Measurements from ENCODE around the gene OR10X1.

OR10X1 gene

DNA sequence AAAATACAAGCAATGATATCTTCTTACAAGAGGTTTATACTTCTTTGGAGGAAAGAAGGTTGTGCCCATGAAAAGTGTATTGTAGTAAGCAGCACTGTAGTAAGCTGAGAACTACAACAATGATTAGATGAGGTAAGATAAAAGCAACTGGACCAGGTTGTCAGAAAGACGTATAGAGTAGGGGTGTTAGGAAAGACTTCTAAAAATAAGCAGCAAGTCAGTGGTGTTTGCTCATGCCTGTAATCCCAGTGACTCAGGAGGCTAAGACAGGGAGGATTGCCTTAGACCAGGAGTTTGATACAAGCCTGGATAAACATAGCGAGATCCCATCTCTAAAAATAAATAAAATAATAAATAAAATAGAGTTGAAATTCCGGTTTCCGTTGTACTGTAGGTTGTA, 4.3 kb upstream of the OR10X1 start:
- DNase-seq (ENCODE audit: low read depth): no peak
- TF ChIP-seq CTCF (conservative IDR thresholded peaks at IDR 0.05; ENCODE audit: control insufficient read depth, insufficient read depth, low read depth, low read length): no peak
- H3K4me3 ChIP-seq (ENCODE audit: control insufficient read depth, low read depth, low read length): no peak overlapping the region

DNA sequence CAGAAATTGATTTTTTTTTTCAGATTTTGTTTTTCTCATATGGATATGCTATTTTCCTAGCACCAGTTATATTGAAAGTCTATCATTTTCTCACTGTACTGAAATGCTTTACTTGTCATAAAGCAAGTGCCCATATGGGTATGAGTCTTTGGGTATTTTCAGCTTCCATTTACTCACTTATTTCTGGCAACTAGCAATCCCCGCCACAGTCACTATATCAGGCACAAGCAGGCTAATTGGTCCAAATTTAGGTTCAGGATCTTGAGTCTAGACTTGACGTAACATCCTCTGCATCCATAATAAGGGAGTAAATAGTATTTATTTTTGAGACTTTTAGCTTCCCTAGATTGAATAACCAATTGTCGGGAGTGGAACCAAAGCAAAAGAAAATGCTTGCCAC, 2.1 kb downstream of the OR10X1 start:
- no peak overlapping the region for H3K4me3 ChIP-seq (ENCODE audit: control insufficient read depth, low read depth, low read length)
- no peak for DNase-seq (ENCODE audit: low read depth)
- no peak for TF ChIP-seq CTCF (conservative IDR thresholded peaks at IDR 0.05; ENCODE audit: control insufficient read depth, insufficient read depth, low read depth, low read length)

DNA sequence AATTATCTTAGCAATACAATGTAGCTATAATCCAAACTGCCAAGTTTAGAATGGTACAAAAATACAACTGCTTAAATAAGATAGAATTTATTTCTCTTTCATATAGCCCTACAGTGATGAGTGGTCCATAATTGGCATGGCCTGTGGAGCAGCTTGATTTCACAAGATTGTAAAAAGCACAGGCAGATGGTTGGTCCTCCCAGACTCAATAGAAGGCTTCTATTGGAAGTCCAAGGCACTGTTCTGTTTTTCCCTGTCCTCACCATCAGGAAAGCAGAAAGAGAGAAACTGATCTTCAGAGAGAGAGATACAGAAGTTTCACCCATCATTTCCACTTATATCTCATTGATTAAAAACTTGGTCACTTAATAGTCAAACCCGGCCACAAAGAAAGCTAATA, 7.5 kb downstream of the OR10X1 start:
- no peak for TF ChIP-seq CTCF (conservative IDR thresholded peaks at IDR 0.05; ENCODE audit: control insufficient read depth, insufficient read depth, low read depth, low read length)
- DNase-seq (ENCODE audit: low read depth): no peak
- H3K4me3 ChIP-seq (ENCODE audit: control insufficient read depth, low read depth, low read length): no peak overlapping the region

DNA sequence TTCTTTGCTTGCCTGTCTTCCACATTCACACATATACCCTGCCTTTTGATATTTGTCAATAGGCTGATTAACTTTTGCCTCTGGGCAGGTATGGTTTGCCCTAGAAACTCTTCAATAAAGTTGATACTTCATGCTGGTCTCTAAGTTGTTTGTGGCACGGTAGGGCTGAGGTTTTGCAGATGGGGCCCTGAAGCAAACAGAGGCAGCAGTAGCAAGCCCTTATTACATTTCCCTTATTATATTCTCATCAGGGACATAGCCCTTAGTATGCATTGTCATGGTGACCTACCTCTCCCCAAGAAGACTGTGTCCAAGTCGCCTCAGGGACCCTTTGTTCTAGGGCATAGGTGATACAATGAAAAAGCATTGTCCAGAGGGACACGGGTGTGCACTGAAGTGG, 9.2 kb downstream of the OR10X1 start, which contains the start of gene OR6P1:
TSS of gene OR6P1 (minus strand) at position 101 of the 400 bp plus-strand sequence. CDS start 6,976 bp downstream, outside the sequence.
- no peak for TF ChIP-seq CTCF (conservative IDR thresholded peaks at IDR 0.05; ENCODE audit: control insufficient read depth, insufficient read depth, low read depth, low read length)
- H3K4me3 ChIP-seq (ENCODE audit: control insufficient read depth, low read depth, low read length): no peak within 1 kb of the TSS
- DNase-seq (ENCODE audit: low read depth): no peak

GRCh38 chr1:158564608-158565007, 15.1 kb downstream of the OR10X1 start:
- TF ChIP-seq CTCF (conservative IDR thresholded peaks at IDR 0.05; ENCODE audit: control insufficient read depth, insufficient read depth, low read depth, low read length): no peak
- no peak for DNase-seq (ENCODE audit: low read depth)
- H3K4me3 ChIP-seq (ENCODE audit: control insufficient read depth, low read depth, low read length): no peak overlapping the region

DNA sequence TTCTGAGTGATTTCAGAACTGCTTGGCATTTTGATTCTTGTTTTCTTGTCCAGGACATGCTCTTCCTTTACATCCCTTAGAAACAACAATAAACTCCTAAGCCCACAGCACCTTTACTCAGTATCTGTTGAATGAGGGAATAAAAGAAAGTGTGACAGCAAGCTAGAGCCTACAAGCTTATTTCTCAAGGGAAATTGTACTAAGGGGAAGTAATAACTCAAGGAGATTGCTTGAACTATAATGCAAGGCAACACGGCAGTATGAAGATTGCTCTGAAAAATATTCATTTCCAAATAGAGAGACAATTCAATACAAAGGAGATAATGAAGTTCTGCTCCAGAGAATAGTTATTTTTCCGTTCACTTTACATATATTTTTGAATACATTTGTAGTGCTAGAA, 15.8 kb downstream of the OR10X1 start:
- no peak overlapping the region for H3K4me3 ChIP-seq (ENCODE audit: control insufficient read depth, low read depth, low read length)
- no peak for TF ChIP-seq CTCF (conservative IDR thresholded peaks at IDR 0.05; ENCODE audit: control insufficient read depth, insufficient read depth, low read depth, low read length)
- no peak for DNase-seq (ENCODE audit: low read depth)

DNA sequence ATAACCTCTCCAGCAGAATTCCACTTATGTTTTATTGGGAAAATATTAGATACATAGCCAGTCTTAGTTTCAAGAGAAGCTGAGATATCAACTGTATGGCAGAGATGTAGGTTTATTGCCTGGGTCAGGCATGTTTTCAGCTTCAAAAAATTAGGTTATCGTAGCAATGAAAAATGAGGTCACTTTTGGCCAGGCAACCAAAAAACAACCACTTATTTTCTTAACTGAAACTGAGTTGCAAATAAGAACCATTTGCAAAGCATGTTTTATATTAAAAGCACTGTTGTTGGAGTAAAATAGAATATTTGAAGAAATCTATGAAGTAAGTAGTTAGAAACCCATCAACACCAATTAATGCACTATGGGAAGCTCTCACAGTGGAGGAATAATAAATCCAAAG, 20.0 kb downstream of the OR10X1 start:
- TF ChIP-seq CTCF (conservative IDR thresholded peaks at IDR 0.05; ENCODE audit: control insufficient read depth, insufficient read depth, low read depth, low read length): no peak
- no peak for DNase-seq (ENCODE audit: low read depth)
- H3K4me3 ChIP-seq (ENCODE audit: control insufficient read depth, low read depth, low read length): no peak overlapping the region

All from fibroblast of mammary gland (primary cell).